M059J (cell line): ENCODE measurements around the gene FBXW7. TPM values are rescaled to one million over a fixed set of nuclear protein-coding genes. Genes with fewer than 3 reads are reported as not detected.
"Not testable (repeated sequence)": the region's sequence is repeated elsewhere in the genome, so short reads cannot be mapped to it uniquely, and the experiment has no call there.

Experiments used
- DNase-seq: peaks from one replicate; pipeline ENCODE4 v3.0.0-alpha.2; 2012; ENCODE audit warnings: low read depth
- total RNA-seq: library from RNA; depleted of rRNA; stranded (reverse); fragments of >200 nt; shearing (Covaris generic); gene quantifications from 2 replicates; pipeline ENCODE4 v1.2.3, GENCODE V29; 2014; rRNA removed

FBXW7 gene, protein sequence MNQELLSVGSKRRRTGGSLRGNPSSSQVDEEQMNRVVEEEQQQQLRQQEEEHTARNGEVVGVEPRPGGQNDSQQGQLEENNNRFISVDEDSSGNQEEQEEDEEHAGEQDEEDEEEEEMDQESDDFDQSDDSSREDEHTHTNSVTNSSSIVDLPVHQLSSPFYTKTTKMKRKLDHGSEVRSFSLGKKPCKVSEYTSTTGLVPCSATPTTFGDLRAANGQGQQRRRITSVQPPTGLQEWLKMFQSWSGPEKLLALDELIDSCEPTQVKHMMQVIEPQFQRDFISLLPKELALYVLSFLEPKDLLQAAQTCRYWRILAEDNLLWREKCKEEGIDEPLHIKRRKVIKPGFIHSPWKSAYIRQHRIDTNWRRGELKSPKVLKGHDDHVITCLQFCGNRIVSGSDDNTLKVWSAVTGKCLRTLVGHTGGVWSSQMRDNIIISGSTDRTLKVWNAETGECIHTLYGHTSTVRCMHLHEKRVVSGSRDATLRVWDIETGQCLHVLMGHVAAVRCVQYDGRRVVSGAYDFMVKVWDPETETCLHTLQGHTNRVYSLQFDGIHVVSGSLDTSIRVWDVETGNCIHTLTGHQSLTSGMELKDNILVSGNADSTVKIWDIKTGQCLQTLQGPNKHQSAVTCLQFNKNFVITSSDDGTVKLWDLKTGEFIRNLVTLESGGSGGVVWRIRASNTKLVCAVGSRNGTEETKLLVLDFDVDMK
- 16.0 and 18.1 TPM in 2 replicates for total RNA-seq

DNA sequence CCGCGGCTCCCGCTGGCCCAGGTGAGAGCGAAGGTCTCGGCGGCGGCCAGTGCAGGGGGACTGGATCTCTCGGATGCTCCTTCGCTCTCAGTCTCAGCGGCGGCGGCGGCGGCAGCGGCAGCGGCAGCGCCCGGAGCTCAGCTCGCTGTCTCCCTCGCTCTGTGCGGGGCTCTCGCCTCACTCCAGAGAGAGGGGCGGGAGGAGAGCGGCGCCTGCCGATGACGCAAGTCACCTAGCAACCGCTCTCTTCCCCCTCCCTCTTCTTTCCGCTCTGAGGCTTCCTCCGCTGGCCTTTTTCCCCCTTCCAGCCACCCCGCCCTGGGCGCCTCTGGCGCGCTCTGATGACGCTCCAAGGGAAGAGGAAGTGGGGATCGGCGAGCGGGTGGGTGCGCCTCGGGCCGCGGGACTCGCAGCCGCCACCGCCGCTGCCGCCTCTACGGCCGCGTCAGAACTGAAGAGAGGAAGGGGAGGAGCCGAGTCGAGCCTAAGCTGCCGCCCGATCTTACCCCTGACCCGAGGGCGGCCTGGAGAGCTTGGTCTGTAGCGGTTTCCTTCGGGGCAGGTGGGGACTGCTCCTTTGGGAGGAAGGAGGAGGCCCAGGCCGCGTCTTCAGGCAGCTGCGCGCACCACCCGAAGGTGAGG is at the start of gene FBXW7:
FBXW7 (minus strand) TSS at position 190 of the 642 bp plus-strand sequence. CDS start 124,289 bp downstream, outside the sequence.
- DNase-seq: peak; percentile 97

DNA sequence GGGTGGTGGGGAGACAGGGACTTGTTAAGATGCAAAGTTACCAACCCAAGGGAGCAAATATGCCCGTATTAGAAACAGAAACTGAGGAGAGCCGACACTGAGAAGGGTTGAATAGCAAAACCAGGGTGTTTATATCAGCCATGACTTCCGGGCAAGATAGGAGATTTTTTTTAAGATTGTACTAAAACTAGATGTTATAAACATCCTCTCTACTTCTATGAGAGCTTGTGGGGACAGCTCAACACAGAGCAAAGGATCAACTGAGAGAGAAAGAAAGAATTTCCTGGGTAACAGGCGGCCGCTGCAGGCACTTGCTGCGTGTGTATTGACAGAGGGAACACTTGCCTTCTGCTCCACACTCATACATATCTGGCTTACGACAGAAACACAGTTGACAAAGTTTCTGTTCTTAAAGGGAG is 49.1 kb upstream of the FBXW7 start:
- DNase-seq: no peak

DNA sequence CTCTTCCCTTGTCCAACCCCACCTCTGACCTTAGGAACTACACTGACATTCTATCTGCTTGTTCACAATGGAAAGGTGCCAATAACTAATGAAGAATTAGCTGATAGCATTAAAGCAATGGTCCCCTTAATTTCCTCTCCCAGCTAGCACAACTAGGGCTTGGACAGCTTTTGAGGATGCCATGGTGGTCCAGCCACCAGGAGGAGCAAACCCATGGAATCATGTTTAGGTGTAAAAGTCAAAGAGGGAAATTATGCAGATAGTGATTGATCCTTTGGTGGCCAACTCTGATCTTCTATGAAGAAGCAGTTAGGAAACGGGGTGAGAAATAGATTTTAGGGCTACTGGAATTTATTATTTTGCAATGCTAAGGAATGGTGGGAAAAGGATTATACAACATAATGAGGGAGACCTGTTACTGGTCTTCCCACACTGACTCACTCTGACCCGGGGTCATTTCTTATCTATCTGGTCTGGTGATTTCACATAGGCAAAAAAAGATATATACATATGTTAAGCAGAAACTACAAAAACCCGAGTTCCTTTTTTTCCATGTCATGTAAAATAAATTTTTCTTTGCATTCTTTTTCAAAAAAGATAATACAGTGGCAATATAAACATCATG is 45.8 kb upstream of the FBXW7 start:
- DNase-seq: peak; percentile 9

DNA sequence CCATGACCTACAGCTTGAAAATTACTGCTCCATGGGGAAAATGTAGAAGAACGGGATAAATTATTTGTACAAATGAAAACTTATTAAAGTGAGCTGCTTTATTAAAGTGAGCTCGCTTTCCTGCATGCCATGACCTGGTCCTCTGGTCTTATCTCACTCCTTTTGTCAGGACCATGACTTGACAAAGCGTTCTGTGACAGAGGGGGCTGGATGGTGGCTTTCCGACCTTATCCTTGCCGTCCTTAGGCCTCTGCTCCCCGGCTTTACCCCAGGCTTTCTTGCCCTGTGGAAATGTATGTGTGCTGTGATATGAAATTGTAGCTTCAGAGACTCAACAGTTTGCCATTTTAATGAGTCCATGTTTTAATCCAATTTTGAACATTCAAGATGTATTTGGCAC is 44.0 kb upstream of the FBXW7 start:
- no peak for DNase-seq

DNA sequence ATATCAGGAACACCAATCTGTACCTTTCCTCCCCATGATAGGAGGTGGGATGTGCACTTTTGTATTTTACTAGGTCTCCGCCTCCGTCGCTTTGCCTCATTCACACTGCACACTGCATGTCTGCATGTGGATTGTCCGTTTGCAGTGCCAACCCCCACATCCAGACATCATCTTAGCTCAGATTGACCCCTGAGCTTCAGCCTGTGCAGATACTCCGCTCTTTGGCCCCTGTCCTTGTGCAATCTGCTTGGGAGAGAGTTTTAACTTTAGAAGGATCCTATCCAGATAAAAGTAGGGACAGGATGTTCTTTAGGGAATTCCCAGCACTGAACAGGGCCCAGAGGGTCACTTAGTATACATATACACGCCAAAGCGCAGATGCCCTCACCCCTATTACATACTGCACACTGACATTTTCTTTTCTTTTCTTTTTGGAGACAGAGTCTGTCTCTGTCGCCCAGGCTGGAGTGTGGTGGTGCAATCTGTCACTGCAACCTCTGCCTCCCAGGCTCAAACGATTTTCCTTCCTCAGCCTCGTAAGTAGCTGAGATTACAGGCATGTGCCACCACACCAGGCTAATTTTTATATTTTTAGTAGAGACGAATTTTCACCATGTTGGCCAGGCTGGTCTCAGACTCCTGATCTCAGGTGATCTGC is 43.3 kb upstream of the FBXW7 start:
- no peak for DNase-seq

DNA sequence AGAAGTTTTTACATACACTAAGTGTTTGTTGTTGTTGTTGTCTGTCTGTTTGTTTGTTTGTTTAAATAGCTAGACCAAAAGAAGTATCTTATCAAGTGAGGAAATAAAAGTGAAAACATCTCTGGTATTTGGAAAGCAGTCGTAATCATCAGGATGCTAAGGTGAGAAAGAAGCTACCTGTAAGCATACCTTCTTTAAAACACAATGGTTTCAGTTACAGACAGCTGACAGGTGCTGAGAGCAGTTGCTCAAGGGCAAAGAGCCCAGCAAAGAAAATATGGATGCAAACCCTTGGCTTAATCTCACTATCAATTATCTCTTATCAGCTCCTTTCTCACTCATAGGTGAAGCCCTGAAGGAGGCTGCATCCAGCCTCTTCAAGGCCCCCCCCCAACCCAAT is 42.8 kb upstream of the FBXW7 start:
- DNase-seq: no peak

DNA sequence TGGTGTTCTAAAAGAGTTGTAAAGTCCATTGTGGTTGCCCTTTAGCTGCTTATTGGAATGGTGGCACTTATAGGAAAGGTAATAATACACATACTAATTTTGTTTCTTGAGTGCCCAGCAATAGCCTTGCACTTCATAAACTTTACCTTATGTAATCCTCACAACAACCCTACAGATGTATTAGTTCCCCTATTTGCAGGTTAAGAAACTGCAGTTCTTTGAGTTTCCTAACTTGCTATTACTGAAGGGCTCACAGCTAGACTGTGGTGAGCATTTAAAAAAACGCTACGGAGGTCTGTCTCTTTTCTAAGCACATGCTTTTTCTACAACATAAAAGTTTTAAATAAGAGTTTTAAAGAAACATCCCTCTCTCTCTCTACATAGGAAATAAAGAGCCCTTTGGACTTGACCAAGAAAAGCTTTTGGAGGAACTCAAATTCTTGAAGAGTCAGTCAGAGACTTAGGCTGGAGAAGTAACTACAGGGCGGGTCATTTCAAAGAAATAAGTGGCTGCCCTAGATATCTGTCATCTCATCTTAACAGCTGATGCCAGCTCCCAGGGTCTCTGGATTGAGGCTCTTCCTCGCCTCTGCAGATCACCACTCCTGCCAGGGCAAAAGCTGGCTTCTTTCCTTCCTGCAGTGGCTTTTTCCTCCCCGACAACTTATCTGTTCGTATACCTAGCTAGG is 42.0 kb upstream of the FBXW7 start:
- no peak for DNase-seq

DNA sequence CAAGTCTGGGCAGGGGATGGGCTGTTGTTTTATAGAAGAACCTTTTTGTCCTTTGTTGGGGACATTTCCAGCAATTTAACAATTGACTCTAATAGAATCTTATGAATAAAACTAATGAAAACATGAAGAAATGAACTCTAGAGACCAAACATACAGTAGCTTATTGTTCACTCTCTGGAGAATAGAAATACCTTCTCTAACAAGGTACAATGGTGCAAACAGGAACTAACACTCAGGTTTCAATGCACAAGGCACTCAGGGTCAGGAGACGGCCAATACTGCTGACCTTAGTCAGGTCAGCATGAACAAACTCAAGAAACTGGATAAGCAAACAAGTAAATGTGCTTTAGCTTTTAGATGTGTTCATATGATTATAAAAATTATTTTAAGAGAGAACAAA is 39.6 kb upstream of the FBXW7 start:
- no peak for DNase-seq

DNA sequence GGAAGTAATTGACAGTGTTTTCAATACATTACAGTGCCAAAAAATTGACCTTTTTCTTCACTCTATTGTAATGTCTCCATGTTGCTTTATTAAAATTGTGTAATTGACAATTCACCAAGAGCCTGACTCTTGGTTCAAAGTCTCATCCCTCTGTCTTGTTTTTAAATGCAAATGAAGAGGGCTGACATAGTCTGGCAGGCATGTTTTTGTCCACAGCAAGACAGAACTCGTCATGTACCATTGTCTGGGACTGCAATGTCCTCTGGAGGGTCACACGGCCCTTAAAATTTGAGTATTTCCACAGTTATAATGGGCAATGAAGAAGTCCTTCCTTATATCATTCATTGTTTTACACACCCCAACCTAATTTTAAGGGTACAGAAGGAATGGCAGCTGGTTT is 38.0 kb upstream of the FBXW7 start:
- no peak for DNase-seq

DNA sequence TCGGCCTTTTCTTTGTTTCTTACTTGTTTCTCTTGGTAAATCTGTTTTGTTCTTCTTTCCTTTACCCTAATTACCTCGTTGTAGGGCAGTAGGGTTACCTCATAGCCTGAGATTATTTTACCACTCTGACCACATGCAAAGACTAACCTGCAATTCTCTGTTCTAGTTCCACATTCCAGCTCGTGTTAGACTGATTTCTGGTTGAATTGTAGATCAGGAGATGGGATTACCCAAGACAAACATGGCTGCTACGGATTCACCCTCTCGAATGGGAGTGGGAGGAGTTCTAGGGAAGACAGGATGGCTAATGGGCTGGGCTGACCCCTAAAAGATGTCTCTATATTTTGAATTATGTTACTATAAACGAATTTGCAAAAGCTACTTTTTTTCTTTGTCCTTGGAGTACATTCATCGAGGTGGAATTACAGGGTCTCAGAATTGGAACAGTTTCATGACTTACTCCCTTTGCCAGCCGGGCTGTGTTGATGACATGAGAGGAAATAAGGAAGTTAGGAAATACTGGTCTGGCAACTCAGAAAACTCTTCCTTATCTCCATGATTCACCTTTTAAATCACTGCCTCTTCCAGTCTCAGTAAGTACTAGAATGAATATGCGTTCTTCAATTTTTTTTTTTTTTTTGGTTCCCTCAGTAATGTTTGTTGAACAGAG is 36.7 kb upstream of the FBXW7 start:
- DNase-seq: peak; percentile 7

DNA sequence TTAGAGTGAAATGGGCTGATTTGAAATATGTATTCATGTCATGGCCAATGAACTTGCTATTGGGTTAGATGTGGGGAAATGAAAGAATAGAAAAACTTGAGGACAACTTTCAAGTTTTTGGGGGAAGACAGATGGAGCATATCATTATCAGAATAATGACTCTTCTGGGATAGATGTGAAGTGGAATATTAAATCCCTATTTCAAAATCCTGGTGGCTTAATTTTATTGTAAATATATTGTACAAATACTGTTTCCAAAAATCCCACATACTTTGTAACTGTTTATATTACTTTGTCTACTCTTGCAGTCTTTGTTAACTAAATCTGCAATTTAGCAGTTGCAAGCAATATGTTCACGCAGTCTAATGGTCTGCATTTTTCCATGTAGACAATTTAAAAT is 35.9 kb upstream of the FBXW7 start:
- DNase-seq: no peak

DNA sequence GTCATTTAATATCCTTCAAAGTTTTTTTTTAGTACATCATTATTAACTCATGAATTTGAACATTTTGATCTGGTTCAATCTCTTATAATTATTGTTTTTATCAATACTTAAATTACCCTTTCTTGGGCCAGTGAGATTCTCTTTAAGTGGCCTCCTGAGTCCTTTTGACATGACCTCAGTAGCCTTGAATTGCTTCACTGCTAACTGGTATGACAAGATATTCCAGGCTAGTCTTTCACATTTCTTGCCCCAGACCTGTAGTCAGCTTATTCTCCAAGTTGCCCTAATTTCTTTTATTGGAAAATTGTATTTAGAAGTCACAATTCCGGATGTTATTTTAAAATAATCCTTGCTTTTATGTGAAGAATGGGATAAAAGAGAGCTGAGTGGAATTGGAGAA is 35.4 kb upstream of the FBXW7 start:
- no peak for DNase-seq

DNA sequence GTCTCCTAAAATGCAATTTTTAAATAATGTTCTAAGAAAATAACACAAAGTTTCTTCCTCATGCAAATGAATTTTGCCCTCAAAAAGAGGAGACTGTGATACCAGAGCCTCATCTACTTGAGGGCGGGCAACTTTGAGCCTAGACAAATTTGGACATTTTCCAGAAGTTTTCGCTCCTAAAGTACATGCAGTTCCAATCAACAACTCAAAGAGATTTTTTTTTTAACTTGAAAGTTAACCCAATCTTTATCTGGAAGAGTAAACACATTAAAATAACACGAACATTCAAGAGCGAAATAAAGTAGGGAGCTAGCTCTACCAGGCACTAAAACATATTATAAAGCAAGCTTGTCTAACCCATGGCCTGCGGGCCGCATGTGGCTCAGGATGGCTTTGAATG is 29.4 kb upstream of the FBXW7 start:
- no peak for DNase-seq

DNA sequence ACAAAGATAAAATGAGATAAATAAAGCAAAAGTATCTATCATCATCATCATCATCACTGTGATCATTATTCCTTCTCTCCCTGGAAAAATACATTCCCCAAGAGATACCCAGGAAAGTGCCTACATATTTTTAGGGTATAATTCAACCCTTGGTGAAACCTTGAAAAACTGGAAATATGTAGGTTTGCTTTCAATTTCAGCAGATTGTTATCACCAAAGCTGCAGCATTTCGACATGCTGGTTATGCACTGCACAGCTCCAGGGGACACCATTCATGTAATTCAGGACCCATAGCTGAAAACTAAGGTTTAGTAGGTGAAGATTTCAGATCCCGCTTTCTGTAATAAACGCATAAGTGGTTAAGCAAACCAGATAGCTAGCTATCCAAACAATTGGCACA is 28.4 kb upstream of the FBXW7 start:
- DNase-seq: no peak

DNA sequence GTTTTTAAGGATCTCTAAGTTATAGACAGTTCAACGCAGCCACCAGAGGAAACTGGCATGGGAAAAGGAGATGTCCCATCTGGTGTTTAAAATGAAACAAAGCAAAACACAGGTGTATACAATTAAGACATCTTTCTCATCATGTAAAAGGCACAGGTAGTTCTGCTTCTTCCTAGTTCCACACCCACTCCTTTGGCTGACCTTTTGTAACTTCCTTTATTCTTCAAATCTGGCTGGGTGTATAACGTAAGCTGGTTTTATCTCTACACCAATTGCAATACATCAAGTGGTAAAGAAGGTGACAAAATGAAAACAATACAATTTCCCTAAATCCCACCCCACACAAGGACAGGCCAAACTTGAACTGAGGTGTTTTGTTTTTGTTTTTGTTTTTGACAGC is 27.3 kb upstream of the FBXW7 start:
- no peak for DNase-seq

DNA sequence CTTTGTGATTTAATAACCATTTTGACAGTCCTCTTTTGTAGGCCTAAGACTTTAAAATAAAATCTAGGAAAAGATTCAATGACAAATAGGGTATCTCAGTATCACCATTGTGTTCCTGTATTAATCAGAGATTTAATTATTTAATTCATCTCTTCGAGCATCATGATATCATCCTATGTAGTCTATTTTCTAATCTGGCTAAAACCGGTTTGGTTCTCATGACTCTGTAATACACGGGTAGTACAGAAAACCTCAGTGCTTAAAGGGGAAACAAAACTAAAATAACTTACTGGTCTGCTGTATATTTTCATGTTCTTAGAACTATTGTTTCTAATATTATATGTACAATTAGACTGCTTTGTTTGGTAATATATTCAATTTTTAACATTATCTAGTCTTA is 23.7 kb upstream of the FBXW7 start:
- DNase-seq: no peak

DNA sequence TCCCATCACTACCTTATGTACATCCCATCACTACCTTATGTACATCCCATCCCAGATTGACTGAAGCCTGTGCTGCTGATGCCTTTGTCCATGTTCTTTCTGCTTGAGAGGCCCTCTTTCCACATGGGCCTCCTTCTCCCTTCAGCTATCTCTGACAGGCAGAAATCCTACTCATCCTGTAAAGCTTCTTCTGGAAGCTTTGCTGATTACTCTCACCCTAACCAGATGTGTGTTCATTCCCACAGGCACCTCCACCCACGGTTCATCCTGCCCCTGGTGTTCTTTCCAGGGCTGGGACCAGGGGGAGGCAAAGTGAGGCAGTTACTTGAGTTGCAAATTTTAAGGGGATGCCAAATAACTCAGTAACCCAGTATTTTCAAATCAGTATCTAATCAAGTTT is 22.5 kb upstream of the FBXW7 start:
- DNase-seq: no peak

DNA sequence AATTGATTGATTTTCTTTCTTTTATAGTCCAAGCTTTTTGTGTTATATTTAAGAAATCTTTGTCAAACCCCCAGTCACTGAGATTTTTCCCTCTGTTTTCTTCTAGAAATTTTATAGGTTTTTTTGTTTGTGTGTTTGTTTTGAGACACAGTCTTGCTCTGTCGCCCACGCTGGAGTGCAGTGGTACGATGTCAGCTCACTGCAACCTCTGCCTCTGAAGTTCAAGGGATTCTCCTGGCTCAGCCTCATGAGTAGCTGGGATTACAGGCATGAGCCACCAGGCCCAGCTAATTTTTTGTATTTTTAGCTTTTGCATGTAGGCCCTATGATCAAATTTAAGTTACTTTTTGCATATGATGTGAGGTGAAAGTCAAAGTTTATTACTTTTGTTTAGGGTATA is 20.9 kb upstream of the FBXW7 start:
- DNase-seq: no peak

DNA sequence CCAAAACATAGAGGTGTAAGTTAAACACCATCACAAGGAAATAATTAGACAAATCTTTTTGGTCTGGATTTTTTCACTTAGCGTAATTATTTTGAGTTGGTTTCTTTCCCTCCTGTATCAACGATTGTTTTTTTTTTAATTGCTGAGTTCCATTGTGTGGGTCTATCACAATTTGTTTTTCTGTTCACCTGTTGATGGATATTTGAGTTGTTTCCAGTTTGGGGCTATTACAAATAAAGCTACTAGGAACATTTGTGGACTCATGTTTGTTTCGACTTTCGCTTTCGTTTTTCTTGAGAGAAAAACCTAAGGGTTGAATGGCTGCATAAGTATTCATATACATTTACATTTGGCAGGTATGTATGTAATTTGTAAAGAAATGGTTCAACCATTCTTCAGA is 20.4 kb upstream of the FBXW7 start:
- peak; percentile 9 for DNase-seq

DNA sequence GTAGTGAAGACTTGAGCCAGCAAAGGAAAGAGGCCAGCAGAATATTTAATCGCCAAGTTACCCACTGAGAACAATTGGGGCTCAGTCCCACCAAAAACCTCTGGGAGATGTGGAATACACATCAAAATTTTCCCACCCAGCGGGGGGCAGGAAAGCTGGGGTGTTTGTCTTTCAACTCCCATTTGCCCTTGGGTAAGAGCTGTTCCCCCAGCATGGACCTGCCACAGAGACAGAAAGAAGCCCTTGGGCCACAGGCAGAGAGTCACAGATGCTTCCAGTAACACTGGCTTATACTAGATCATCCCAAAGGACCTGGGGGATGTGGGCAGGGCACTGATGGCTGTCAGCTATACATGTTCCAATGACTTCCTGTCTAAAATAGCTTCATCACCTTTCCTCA is 18.9 kb upstream of the FBXW7 start:
- DNase-seq: no peak

DNA sequence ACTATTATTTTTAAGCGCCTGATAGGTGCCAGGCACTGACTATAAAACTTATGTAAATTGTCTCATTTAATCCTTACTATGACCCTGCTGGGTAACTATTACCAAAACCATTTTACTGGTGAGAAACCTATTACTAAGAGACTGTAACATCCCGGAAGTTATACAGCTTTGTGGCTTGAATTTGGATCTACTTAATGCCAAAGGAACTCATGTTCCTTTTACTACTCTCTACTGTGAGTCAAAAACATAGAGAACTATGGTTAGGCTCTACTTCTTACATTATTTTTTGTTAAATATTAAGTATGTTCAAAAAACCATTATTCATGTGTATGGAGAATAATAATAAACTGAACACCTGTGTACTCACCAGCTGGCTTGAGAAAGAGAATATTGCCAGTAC is 14.8 kb upstream of the FBXW7 start:
- DNase-seq: not testable (repeated sequence)
